DOHH2 (cell line): ENCODE data around the gene SLC12A2.

ENCODE experiments used
- H3F3A ChIP-seq: fragments of 200-600 bp; sonication (generic), shearing (Covaris generic); 2 replicates; pipeline ENCODE4 v1.6.0; 2016; ENCODE audit warnings: antibody characterized with exemption, mild to moderate bottlenecking; ENCODE audit not compliant: control insufficient read depth, insufficient read depth
- H3K27ac ChIP-seq: fragments of 200-600 bp; sonication (generic); 2 replicates; pipeline ENCODE4 v1.5.1; 2014; ENCODE audit warnings: low read depth, mild to moderate bottlenecking, low read length, moderate library complexity
- H3K27me3 ChIP-seq: fragments of 200-600 bp; sonication (generic); 2 replicates; pipeline ENCODE4 v1.6.1; 2014; ENCODE audit warnings: mild to moderate bottlenecking, low read length, mixed read lengths; ENCODE audit not compliant: control insufficient read depth
- H3K36me3 ChIP-seq: fragments of 200-600 bp; sonication (generic); 2 replicates; pipeline ENCODE4 v1.6.1; 2014; ENCODE audit warnings: mild to moderate bottlenecking, low read length, moderate library complexity, mixed read lengths; ENCODE audit not compliant: control insufficient read depth
- H3K4me1 ChIP-seq: fragments of 200-600 bp; sonication (generic); 2 replicates; pipeline ENCODE4 v1.6.1; 2014; ENCODE audit warnings: mild to moderate bottlenecking, low read length, mixed read lengths; ENCODE audit not compliant: control insufficient read depth
- H3K4me2 ChIP-seq: fragments of 200-600 bp; sonication (generic); 2 replicates; pipeline ENCODE4 v1.6.0; 2014; ENCODE audit warnings: mild to moderate bottlenecking, low read length, moderate library complexity
- H3K4me3 ChIP-seq: fragments of 200-600 bp; sonication (generic); 2 replicates; pipeline ENCODE4 v1.5.1; 2014; ENCODE audit warnings: mild to moderate bottlenecking, low read length, mixed read lengths
- H3K79me2 ChIP-seq: fragments of 200-600 bp; sonication (generic); 2 replicates; pipeline ENCODE4 v1.6.1; 2014; ENCODE audit warnings: mild to moderate bottlenecking, low read length, mixed read lengths; ENCODE audit not compliant: control insufficient read depth
- H3K9me2 ChIP-seq: fragments of 200-600 bp; sonication (generic); replicated peaks from 2 replicates; pipeline ENCODE4 v1.6.1; 2014; ENCODE audit warnings: mild to moderate bottlenecking, low read length, mixed read lengths; ENCODE audit not compliant: control insufficient read depth
- H3K9me3 ChIP-seq: fragments of 200-600 bp; sonication (generic); 2 replicates; pipeline ENCODE4 v1.6.1; 2014; ENCODE audit warnings: antibody characterized with exemption, low read length, mixed read lengths; ENCODE audit not compliant: control insufficient read depth, insufficient read depth
- H4K20me1 ChIP-seq: fragments of 200-600 bp; sonication (generic); 2 replicates; pipeline ENCODE4 v1.6.0; 2014; ENCODE audit warnings: low read depth, mild to moderate bottlenecking, antibody characterized with exemption, low read length, moderate library complexity; ENCODE audit not compliant: control insufficient read depth, insufficient read depth
- CTCF ChIP-seq: fragments of 200-600 bp; sonication (generic); IDR thresholded peaks from one replicate; pipeline ENCODE4 v1.5.1; 2014; ENCODE audit warnings: antibody characterized with exemption, mild to moderate bottlenecking, low read depth, low read length; ENCODE audit not compliant: poor library complexity, severe bottlenecking
- EZH2phosphoT487 ChIP-seq: fragments of 200-600 bp; sonication (generic); IDR thresholded peaks from 2 replicates; pipeline ENCODE4 v1.6.1; 2017; ENCODE audit warnings: borderline replicate concordance, mild to moderate bottlenecking, antibody characterized with exemption, low read length, moderate library complexity, mixed read lengths

The SLC12A2 gene

GRCh38 chr5:128158342-128158741 is 74.8 kb downstream of the SLC12A2 start:
- peaks cover 73% of the 10 kb centered on the region for H3K36me3 ChIP-seq

GRCh38 chr5:128163991-128164390 is 80.4 kb downstream of the SLC12A2 start:
- H3K36me3 ChIP-seq = peaks cover 43% of the 10 kb centered on the region
- TF ChIP-seq EZH2phosphoT487 (no peak), CTCF (no peak)
- no peaks in the 10 kb centered on the region for H4K20me1 ChIP-seq

More at GRCh38 chr5:128158342-128158741, 74.8 kb downstream of the SLC12A2 start:
- no peak overlapping the region for H3K27ac ChIP-seq
- no peaks in the 10 kb centered on the region for H3K79me2 ChIP-seq
- no peaks in the 10 kb centered on the region for H3K9me2 ChIP-seq
- no peaks in the 10 kb centered on the region for H3K9me3 ChIP-seq
- no peaks in the 10 kb centered on the region for H3K4me1 ChIP-seq
- H3K27me3 ChIP-seq = no peaks in the 10 kb centered on the region
- no peak overlapping the region for H3K4me2 ChIP-seq
- H3F3A ChIP-seq = no peaks in the 10 kb centered on the region
- no peak for TF ChIP-seq EZH2phosphoT487
- no peak for TF ChIP-seq CTCF
- no peak overlapping the region for H3K4me3 ChIP-seq
- H4K20me1 ChIP-seq = no peaks in the 10 kb centered on the region

GRCh38 chr5:128169401-128170017 is 85.9 kb downstream of the SLC12A2 start:
- Histone ChIP-seq H3K4me3 (no peak overlapping the region), H3F3A (no peaks in the 10 kb centered on the region; the same call in 1 of the 2 replicates), H3K4me1 (no peaks in the 10 kb centered on the region), H3K4me2 (no peak overlapping the region), H3K27ac (no peak overlapping the region), H3K27me3 (no peaks in the 10 kb centered on the region), H4K20me1 (no peaks in the 10 kb centered on the region), H3K9me3 (no peaks in the 10 kb centered on the region), H3K9me2 (no peaks in the 10 kb centered on the region), H3K79me2 (no peaks in the 10 kb centered on the region), H3K36me3 (peaks cover 12% of the 10 kb centered on the region)
- TF ChIP-seq EZH2phosphoT487 (no peak), CTCF (no peak)

More at GRCh38 chr5:128163991-128164390, 80.4 kb downstream of the SLC12A2 start:
- Histone ChIP-seq H3K9me2 (no peaks in the 10 kb centered on the region), H3K4me2 (no peak overlapping the region), H3K9me3 (no peaks in the 10 kb centered on the region), H3F3A (no peaks in the 10 kb centered on the region), H3K27ac (no peak overlapping the region), H3K4me1 (no peaks in the 10 kb centered on the region), H3K79me2 (no peaks in the 10 kb centered on the region), H3K4me3 (no peak overlapping the region), H3K27me3 (no peaks in the 10 kb centered on the region)
